HepG2 (cell line): ENCODE measurements around the gene ZNF324B. TPM values are rescaled to one million over a fixed set of nuclear protein-coding genes. Genes with fewer than 3 reads are reported as not detected.

Experiments
- ATAC-seq: fragments of 200-7000 bp; cut with Tn5 transposase; 3 replicates; pipeline ENCODE4 v1.9.1; 2020; ENCODE audit warnings: mild to moderate bottlenecking, moderate library complexity
- BruUV-seq: library from RNA; stranded (reverse); fragments of 400-500 nt; replicated peaks from 2 replicates; lab custom pipeline; 2021; lab: Mats Ljungman, UMichigan
- CTCF ChIA-PET: fragments of 300-600 bp; formaldehyde crosslinking; extraction: SDS; loops from one replicate; lab custom pipeline; 2021; ENCODE audit warnings: low total read pairs, inconsistent platforms, low intra/inter-chr PET ratio; lab: Yijun Ruan, JAX
- POLR2A ChIA-PET: fragments of 350-600 bp; sonication (Branson Sonifier 250); formaldehyde crosslinking; loops from one replicate; lab custom pipeline; 2020; ENCODE audit warnings: antibody characterized with exemption, inconsistent platforms; lab: Yijun Ruan, JAX
- DNase-seq: peaks from one replicate; pipeline ENCODE4 v3.0.0-alpha.2; 2015; ENCODE audit warnings: low spot score
- FAIRE-seq: peaks from 3 replicates; lab custom pipeline; 2011; peaks lifted over from hg19 to GRCh38; lab: Jason Lieb, UNC
- H2AFZ ChIP-seq: one replicate; pipeline ENCODE4 v1.6.1; 2011; ENCODE audit warnings: low read length, inconsistent platforms
- H3K27ac ChIP-seq: fragments of 300-600 bp; 3 replicates; pipeline ENCODE4 v1.8.0; 2011; ENCODE audit warnings: mixed run types, mild to moderate bottlenecking, mixed read lengths, low read length, inconsistent platforms; ENCODE audit not compliant: insufficient read depth; ENCODE audit errors: extremely low read length
- H3K27me3 ChIP-seq, 2 experiments: fragments of 200-600 bp in 1 of 2; 2 replicates in 1 of 2; 3 replicates in 1 of 2; pipeline versions ENCODE4 v1.6.0 to v1.8.0; 2011; ENCODE audit warnings: low read length in 2 of 2, mild to moderate bottlenecking in 2 of 2, moderate library complexity in 2 of 2, inconsistent platforms in 1 of 2; ENCODE audit not compliant: insufficient read depth in 2 of 2, control insufficient read depth in 1 of 2
- H3K36me3 ChIP-seq, 2 experiments: fragments of 200-600 bp in 1 of 2; replicated peaks in 1 of 2; 2 replicates in 1 of 2; 3 replicates in 1 of 2; pipeline versions ENCODE4 v1.5.1 to v1.8.0; 2011; ENCODE audit warnings: low read length in 2 of 2, inconsistent platforms in 1 of 2; ENCODE audit not compliant: insufficient read depth in 2 of 2, control insufficient read depth in 1 of 2
- H3K4me1 ChIP-seq: 2 replicates; pipeline ENCODE4 v1.5.1; 2012; ENCODE audit warnings: low read length, inconsistent platforms; ENCODE audit not compliant: insufficient read depth
- H3K4me2 ChIP-seq: 2 replicates; pipeline ENCODE4 v1.6.0; 2011; ENCODE audit warnings: low read depth, low read length, inconsistent platforms
- H3K4me3 ChIP-seq, 3 experiments: fragments of 200-600 bp in 1 of 3; sonication (generic), shearing (Covaris generic) in 1 of 3; replicated peaks in 1 of 3; 2 replicates each; pipeline ENCODE4 v1.5.1; 2011 to 2016; ENCODE audit warnings: low read length in 3 of 3, inconsistent platforms in 2 of 3, low read depth in 2 of 3, mild to moderate bottlenecking in 2 of 3, control low read depth in 1 of 3, mixed read lengths in 1 of 3; ENCODE audit not compliant: insufficient read depth in 1 of 3
- H3K79me2 ChIP-seq: one replicate; pipeline ENCODE4 v1.6.1; 2011; ENCODE audit warnings: low read length, inconsistent platforms; ENCODE audit not compliant: insufficient read depth
- H3K9ac ChIP-seq: 2 replicates; pipeline ENCODE4 v1.6.0; 2011; ENCODE audit warnings: mild to moderate bottlenecking, low read depth, low read length, inconsistent platforms; ENCODE audit not compliant: insufficient read depth
- H3K9me3 ChIP-seq: 2 replicates; pipeline ENCODE4 v1.5.1; 2012; ENCODE audit warnings: mild to moderate bottlenecking, low read length
- H4K20me1 ChIP-seq: 2 replicates; pipeline ENCODE4 v1.6.0; 2011; ENCODE audit warnings: inconsistent platforms, mild to moderate bottlenecking, low read length, moderate library complexity; ENCODE audit not compliant: insufficient read depth
- ELF4 ChIP-seq: sonication (generic); formaldehyde crosslinking; IDR thresholded peaks from 2 replicates; pipeline ENCODE4 v1.5.0; 2020; ENCODE audit warnings: missing genetic modification reagents, mild to moderate bottlenecking, moderate library complexity, borderline replicate concordance
- IKZF1 ChIP-seq: fragments of 450-650 bp; IDR thresholded peaks from 2 replicates; pipeline ENCODE4 v1.7.1; 2016
- PITX1 ChIP-seq: sonication (generic); formaldehyde crosslinking; IDR thresholded peaks from 2 replicates; pipeline ENCODE4 v1.5.1; 2020; ENCODE audit warnings: mild to moderate bottlenecking, missing genetic modification reagents
- POLR2A ChIP-seq, 2 experiments: IDR thresholded peaks; 2 replicates each; pipeline ENCODE4 v1.6.1; 2011; ENCODE audit warnings: low read depth in 2 of 2, low read length in 2 of 2, mild to moderate bottlenecking in 1 of 2, moderate library complexity in 1 of 2; ENCODE audit not compliant: insufficient read depth in 1 of 2
- RBM39 ChIP-seq: fragments of 200-400 bp; formaldehyde crosslinking; IDR thresholded peaks from one replicate; pipeline ENCODE4 v1.6.1; 2018; ENCODE audit warnings: antibody characterized with exemption, mild to moderate bottlenecking, low read depth, low read length; ENCODE audit not compliant: poor library complexity, severe bottlenecking
- SNRNP70 ChIP-seq: fragments of 200-400 bp; formaldehyde crosslinking; IDR thresholded peaks from 2 replicates; pipeline ENCODE4 v1.6.1; 2017; ENCODE audit warnings: mild to moderate bottlenecking, low read depth, low read length, moderate library complexity
- ZNF343 ChIP-seq: sonication (generic); formaldehyde crosslinking; IDR thresholded peaks from 2 replicates; pipeline ENCODE4 v1.4.0; 2020; ENCODE audit warnings: mild to moderate bottlenecking, missing genetic modification reagents
- ZNF878 ChIP-seq: sonication (generic); formaldehyde crosslinking; IDR thresholded peaks from 2 replicates; pipeline ENCODE4 v1.8.1; 2023; ENCODE audit warnings: mild to moderate bottlenecking, missing genetic modification reagents, moderate library complexity
- WGBS: methylation state at CpG from one replicate; pipeline ENCODE4 v1.1.6; 2017; ENCODE audit warnings: low lambda C conversion rate; 5-methylcytosine and 5-hydroxymethylcytosine counted together
- in situ Hi-C: cut with HindIII; loops from 2 replicates; pipeline ENCODE4 v1.10.0; 2017; ENCODE audit warnings: low pct_unique_long_range_greater_than_20kb; ENCODE audit not compliant: extremely low pct_ligation_motif_present
- intact Hi-C: fragments of 100-400 bp; cut with micrococcal nuclease; formaldehyde crosslinking; loops from one replicate; pipeline ENCODE4 v1.10.0; 2022; ENCODE audit not compliant: unreplicated experiment
- polyA plus RNA-seq, 8 experiments: library from polyadenylated mRNA; depleted of rRNA in 3 of 8; stranded (reverse) in 7 of 8; unstranded in 1 of 8; fragments of >200 nt; fragmentation: Illumina TruSeq in 4 of 8; extraction: Trizol in 4 of 8; gene quantifications; 2 replicates each; pipeline versions ENCODE4 v1.2.1 to v1.2.3, GENCODE V29; 2011 to 2016; ENCODE audit warnings: low read depth in 4 of 8, missing spikeins in 1 of 8, mixed read lengths in 1 of 8; ENCODE audit not compliant: insufficient read depth in 1 of 8
- total RNA-seq, 5 experiments: library from RNA; depleted of rRNA; stranded (reverse); fragments of >200 nt; fragmentation: Illumina TruSeq; extraction: Trizol; gene quantifications; 2 replicates each; pipeline ENCODE4 v1.2.3, GENCODE V29; 2016; ENCODE audit warnings: low read depth in 1 of 5
- TF ChIP-seq, protein P1 (sequence below): sonication (generic); formaldehyde crosslinking; IDR thresholded peaks from 2 replicates; pipeline ENCODE4 v1.4.0; 2020; ENCODE audit warnings: missing genetic modification reagents, borderline replicate concordance
- TF ChIP-seq, protein P2 (sequence below): sonication (generic); formaldehyde crosslinking; IDR thresholded peaks from 2 replicates; pipeline ENCODE4 v1.4.0; 2020; ENCODE audit warnings: missing genetic modification reagents
- TF ChIP-seq, protein P3 (sequence below): sonication (generic); formaldehyde crosslinking; IDR thresholded peaks from 2 replicates; pipeline ENCODE4 v1.5.0; 2020; ENCODE audit warnings: missing genetic modification reagents
- TF ChIP-seq, protein P4 (sequence below): sonication (generic); formaldehyde crosslinking; conservative IDR thresholded peaks from 2 replicates; pipeline ENCODE4 v1.4.0; 2020; ENCODE audit warnings: mild to moderate bottlenecking, missing genetic modification reagents, moderate library complexity

Gene ZNF324B
- total and polyA plus RNA-seq, 2 of the 13 experiments (the other 11 are each of a cell fraction or from before 2014, with no cell fraction given), result 0.53 to 3.0 TPM

DNA sequence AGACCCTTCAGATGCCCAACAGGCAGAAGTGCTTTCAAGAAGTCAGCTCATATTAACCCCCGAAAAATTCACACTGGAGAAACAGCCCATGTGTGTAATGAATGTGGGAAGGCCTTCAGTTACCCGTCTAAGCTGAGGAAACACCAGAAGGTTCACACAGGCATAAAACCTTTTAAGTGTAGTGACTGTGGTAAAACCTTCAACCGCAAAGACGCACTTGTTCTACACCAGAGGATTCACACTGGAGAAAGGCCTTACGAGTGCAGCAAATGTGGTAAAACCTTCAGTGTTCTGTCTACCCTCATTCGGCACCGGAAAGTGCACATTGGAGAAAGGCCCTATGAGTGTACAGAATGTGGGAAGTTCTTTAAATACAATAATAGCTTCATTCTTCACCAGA is 34.4 kb upstream of the ZNF324B start (continued):
- TF ChIP-seq, protein P1, sequence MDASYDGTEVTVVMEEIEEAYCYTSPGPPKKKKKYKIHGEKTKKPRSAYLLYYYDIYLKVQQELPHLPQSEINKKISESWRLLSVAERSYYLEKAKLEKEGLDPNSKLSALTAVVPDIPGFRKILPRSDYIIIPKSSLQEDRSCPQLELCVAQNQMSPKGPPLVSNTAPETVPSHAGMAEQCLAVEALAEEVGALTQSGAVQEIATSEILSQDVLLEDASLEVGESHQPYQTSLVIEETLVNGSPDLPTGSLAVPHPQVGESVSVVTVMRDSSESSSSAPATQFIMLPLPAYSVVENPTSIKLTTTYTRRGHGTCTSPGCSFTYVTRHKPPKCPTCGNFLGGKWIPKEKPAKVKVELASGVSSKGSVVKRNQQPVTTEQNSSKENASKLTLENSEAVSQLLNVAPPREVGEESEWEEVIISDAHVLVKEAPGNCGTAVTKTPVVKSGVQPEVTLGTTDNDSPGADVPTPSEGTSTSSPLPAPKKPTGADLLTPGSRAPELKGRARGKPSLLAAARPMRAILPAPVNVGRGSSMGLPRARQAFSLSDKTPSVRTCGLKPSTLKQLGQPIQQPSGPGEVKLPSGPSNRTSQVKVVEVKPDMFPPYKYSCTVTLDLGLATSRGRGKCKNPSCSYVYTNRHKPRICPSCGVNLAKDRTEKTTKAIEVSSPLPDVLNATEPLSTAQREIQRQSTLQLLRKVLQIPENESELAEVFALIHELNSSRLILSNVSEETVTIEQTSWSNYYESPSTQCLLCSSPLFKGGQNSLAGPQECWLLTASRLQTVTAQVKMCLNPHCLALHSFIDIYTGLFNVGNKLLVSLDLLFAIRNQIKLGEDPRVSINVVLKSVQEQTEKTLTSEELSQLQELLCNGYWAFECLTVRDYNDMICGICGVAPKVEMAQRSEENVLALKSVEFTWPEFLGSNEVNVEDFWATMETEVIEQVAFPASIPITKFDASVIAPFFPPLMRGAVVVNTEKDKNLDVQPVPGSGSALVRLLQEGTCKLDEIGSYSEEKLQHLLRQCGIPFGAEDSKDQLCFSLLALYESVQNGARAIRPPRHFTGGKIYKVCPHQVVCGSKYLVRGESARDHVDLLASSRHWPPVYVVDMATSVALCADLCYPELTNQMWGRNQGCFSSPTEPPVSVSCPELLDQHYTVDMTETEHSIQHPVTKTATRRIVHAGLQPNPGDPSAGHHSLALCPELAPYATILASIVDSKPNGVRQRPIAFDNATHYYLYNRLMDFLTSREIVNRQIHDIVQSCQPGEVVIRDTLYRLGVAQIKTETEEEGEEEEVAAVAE, result no peak
- TF ChIP-seq RBM39 (no peak), IKZF1 (no peak)

DNA sequence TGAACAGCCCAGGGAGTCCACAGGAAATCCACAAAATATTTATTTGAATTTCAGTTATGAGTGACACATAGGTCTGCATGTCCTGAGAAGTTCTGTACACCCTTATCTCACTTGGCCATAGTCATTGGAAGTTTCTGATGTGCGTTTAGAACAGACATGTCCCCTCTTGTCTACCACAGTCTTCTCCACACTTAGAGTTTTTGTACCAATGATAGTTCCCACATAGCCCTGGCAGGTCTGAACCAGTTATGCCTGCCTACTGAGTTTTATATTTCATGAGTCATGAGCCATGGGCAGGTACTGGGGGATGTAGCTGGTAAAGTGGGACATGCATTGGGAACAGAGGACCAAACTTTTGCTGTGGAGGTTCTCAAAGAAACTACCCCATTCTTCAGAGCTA is 22.8 kb upstream of the ZNF324B start:
- BruUV-seq, result no TSS peak
- no peaks in the 10 kb centered on the region for H3K9me3 ChIP-seq

More for the DNA sequence above, 22.8 kb upstream of the ZNF324B start:
- Histone ChIP-seq H3K36me3 (no peaks in the 10 kb centered on the region), H3K27ac (no peak overlapping the region), H4K20me1 (no peaks in the 10 kb centered on the region), H3K27me3 (no peaks in the 10 kb centered on the region), H3K9ac (no peak overlapping the region), H3K4me2 (no peak overlapping the region), H2AFZ (no peak overlapping the region), H3K4me1 (no peaks in the 10 kb centered on the region), H3K79me2 (no peaks in the 10 kb centered on the region), H3K4me3 (no peak overlapping the region)
- intact Hi-C loops, result no loop called here
- CTCF ChIA-PET, result no interaction called here
- in situ Hi-C loops, result no loop called here
- FAIRE-seq (no peak), DNase-seq (no peak), ATAC-seq (no peak)
- 83% methylated on average over 1 of the region's 1 CpG for WGBS
- POLR2A ChIA-PET, result no interaction called here
- TF ChIP-seq POLR2A (IDR thresholded peaks at IDR 0.05; ENCODE audit: insufficient read depth in 1 of 2, low read depth in 2 of 2, low read length in 2 of 2) (no peak), PITX1 (CRISPR knock-in tag) (no peak), SNRNP70 (no peak), ZNF878 (no peak), ELF4 (CRISPR knock-in tag) (no peak), ZNF343 (no peak)
- TF ChIP-seq, protein P2, sequence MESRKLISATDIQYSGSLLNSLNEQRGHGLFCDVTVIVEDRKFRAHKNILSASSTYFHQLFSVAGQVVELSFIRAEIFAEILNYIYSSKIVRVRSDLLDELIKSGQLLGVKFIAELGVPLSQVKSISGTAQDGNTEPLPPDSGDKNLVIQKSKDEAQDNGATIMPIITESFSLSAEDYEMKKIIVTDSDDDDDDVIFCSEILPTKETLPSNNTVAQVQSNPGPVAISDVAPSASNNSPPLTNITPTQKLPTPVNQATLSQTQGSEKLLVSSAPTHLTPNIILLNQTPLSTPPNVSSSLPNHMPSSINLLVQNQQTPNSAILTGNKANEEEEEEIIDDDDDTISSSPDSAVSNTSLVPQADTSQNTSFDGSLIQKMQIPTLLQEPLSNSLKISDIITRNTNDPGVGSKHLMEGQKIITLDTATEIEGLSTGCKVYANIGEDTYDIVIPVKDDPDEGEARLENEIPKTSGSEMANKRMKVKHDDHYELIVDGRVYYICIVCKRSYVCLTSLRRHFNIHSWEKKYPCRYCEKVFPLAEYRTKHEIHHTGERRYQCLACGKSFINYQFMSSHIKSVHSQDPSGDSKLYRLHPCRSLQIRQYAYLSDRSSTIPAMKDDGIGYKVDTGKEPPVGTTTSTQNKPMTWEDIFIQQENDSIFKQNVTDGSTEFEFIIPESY (CRISPR knock-in tag), result no peak
- TF ChIP-seq, protein P3, sequence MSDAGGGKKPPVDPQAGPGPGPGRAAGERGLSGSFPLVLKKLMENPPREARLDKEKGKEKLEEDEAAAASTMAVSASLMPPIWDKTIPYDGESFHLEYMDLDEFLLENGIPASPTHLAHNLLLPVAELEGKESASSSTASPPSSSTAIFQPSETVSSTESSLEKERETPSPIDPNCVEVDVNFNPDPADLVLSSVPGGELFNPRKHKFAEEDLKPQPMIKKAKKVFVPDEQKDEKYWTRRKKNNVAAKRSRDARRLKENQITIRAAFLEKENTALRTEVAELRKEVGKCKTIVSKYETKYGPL (CRISPR knock-in tag), result no peak
- TF ChIP-seq, protein P4, sequence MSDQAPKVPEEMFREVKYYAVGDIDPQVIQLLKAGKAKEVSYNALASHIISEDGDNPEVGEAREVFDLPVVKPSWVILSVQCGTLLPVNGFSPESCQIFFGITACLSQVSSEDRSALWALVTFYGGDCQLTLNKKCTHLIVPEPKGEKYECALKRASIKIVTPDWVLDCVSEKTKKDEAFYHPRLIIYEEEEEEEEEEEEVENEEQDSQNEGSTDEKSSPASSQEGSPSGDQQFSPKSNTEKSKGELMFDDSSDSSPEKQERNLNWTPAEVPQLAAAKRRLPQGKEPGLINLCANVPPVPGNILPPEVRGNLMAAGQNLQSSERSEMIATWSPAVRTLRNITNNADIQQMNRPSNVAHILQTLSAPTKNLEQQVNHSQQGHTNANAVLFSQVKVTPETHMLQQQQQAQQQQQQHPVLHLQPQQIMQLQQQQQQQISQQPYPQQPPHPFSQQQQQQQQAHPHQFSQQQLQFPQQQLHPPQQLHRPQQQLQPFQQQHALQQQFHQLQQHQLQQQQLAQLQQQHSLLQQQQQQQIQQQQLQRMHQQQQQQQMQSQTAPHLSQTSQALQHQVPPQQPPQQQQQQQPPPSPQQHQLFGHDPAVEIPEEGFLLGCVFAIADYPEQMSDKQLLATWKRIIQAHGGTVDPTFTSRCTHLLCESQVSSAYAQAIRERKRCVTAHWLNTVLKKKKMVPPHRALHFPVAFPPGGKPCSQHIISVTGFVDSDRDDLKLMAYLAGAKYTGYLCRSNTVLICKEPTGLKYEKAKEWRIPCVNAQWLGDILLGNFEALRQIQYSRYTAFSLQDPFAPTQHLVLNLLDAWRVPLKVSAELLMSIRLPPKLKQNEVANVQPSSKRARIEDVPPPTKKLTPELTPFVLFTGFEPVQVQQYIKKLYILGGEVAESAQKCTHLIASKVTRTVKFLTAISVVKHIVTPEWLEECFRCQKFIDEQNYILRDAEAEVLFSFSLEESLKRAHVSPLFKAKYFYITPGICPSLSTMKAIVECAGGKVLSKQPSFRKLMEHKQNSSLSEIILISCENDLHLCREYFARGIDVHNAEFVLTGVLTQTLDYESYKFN (CRISPR knock-in tag), result no peak
